ENCODE data around the gene RTN3.
"Not testable (repeated sequence)": the region's sequence is repeated elsewhere in the genome, so short reads cannot be mapped to it uniquely, and the experiment has no call there.

Gene RTN3

DNA sequence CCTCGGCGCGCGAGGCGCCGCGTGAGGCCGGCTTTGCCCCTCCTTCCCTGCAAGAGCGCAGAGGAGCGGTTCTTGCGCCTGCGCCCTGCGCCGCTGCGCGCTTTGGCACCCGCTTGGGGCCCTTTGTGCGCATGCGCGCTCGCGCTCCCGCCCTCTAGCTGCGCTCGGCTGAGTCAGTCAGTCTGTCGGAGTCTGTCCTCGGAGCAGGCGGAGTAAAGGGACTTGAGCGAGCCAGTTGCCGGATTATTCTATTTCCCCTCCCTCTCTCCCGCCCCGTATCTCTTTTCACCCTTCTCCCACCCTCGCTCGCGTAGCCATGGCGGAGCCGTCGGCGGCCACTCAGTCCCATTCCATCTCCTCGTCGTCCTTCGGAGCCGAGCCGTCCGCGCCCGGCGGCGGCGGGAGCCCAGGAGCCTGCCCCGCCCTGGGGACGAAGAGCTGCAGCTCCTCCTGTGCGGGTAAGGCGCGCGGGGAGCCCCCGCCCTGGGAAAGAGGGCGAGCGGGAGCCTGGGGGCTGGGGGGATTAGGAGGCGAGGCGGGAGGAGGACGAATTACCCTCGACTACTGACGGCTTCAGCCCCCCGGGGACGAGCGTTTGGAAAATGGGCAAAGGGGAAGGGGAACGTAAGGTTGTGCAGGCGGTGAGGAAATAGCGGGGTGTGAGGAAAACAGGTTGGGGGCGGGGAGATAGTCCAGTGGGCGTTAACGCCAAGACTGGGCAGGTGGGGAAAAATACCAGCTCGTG is at the start of gene RTN3:
RTN3 (plus strand) TSS at position 180 of the 745 bp plus-strand sequence; CDS start at position 317, 137 bp downstream.
- DNase-seq (ENCODE audit: low read depth), result peak; percentile 99

GRCh38 chr11:63635762-63636465 is 45.4 kb upstream of the RTN3 start:
- DNase-seq (ENCODE audit: low read depth), result peak; percentile 39

- DNase-seq (ENCODE audit: low read depth), result not testable (repeated sequence)
Observed at GRCh38 chr11:63638436-63638835, 42.9 kb upstream of the RTN3 start.

DNA sequence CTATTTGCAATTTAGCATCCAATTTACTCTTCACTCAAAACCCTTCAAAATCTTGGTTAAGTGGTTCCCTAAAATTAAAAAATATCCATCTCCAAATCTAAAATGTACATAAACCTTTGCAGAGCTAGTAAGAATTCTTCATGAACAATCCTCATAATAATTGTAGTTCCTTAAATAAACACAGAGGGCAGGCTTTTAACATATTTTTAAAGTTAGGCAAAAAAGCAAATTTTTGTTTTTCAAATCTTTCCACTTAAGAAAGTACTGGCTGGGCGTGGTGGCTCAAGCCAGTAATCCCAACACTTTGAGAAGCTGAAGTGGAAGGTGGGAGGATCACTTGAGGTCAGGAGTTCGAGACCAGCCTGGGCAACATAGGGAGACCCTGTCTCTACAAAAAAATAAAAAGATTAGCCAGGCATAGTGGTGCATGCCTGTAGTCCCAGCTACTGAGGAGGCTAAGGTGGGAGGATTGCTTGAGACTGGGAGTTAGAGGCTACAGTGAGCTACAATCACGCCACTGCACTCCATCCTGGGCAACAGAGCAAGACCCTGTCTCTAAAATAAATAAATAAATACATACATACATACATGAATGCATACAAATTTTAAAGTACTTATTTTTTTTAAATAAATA is 42.0 kb upstream of the RTN3 start:
- DNase-seq (ENCODE audit: low read depth), result no peak

GRCh38 chr11:63641727-63642126 is 39.6 kb upstream of the RTN3 start:
- DNase-seq (ENCODE audit: low read depth), result no peak

- DNase-seq (ENCODE audit: low read depth), result no peak
Observed at GRCh38 chr11:63643205-63643604, 38.1 kb upstream of the RTN3 start.

- no peak for DNase-seq (ENCODE audit: low read depth)
Observed at GRCh38 chr11:63652671-63653070, 28.6 kb upstream of the RTN3 start.

GRCh38 chr11:63660972-63661371 is 20.3 kb upstream of the RTN3 start:
- DNase-seq (ENCODE audit: low read depth), result no peak

- DNase-seq (ENCODE audit: low read depth), result no peak
Observed at GRCh38 chr11:63663809-63664208, 17.5 kb upstream of the RTN3 start.

- DNase-seq (ENCODE audit: low read depth), result no peak
Observed at GRCh38 chr11:63666874-63667273, 14.4 kb upstream of the RTN3 start.

- DNase-seq (ENCODE audit: low read depth), result no peak
Observed at GRCh38 chr11:63667995-63668795, 13.1 kb upstream of the RTN3 start.

DNA sequence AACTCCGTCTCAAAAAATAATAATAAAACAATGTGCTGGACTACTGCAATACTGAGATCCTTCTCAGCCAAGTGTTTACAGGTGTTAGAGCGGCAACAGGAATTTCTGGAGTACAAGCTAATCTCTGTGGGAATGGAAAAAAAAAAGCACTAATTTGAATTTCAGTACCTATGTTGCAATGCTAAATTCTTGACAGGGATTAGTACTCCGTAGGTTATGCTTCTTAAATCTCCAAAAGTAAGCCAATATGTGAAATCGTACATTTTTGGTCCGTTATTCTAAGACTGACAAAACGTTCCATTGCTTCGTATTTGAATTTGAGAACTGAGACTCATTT is 11.2 kb upstream of the RTN3 start:
- no peak for DNase-seq (ENCODE audit: low read depth)

GRCh38 chr11:63670433-63671321 is 10.6 kb upstream of the RTN3 start:
- DNase-seq (ENCODE audit: low read depth), result peak; percentile 22

DNA sequence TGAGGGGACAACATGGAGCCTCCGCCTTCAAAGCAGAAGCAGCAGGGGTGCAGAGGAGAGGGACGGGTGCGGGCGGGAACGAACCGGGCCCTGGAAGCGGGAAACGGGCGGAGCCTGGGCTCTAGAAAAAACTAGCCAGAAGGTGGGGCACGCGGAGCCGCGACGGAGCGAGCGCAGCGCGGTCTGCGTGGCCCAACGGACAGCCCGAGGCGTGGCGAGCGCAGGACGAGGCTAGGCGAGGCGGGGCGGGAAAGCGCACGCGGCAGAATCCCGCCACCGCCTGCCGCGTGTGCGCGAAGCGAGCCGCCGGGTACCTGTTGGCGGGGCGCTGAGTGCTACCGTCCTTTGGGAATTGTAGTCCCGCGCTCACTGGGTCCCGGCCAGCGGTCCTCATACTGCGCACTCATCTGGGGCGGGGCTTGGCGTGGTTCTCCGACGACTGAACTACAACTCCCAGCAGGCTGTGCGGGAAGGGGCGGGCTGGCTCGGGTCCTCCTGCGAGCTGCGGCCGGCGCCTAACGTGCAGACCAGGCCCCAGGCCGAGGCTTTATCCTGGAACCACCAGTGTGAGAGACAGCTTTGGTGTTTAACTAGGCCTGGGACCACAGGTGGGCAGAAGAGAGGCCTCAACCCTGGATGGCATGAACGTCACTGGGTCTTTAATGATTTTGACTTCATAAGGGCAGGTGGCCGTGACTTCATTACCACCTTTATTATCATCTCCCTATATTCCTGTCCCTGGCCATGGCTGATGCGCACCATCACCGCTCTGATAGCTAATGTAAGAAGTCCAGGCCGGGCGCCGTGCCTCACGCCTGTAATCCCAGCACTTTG is 9.8 kb upstream of the RTN3 start, which contains the start of gene ATL3:
ATL3 (minus strand) TSS at position 55 of the 834 bp plus-strand sequence; CDS start at position 14, 41 bp downstream.
- peak; percentile 96 for DNase-seq (ENCODE audit: low read depth)

- DNase-seq (ENCODE audit: low read depth), result no peak
Observed at GRCh38 chr11:63672156-63672463, 9.2 kb upstream of the RTN3 start.

DNA sequence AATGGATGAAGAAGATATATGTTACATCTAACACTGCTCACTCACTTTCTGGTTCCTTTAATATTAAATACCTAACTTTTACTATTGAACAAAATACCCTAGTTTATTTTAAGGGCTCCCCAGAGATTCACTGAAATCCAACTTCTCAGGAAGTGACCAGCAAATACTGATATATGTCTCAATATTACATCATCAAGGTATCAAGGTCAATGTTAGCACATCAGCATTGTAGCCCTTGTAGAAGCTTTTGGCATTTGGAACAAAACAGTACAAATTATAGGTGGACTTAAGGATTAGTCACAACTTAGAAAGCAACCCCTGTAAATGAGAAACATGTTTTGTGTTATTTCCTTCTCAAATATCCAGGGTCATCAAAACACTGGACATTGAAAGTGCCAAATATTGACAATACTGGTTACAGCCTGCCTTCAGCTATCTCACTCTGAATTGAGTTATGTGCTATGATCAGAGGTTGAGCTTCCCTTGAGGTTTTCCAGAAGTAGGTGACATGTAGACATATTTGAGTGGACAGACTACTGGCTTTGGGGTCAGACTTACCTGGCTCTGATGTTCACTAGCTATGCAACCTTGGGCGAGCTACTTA is 8.3 kb upstream of the RTN3 start:
- DNase-seq (ENCODE audit: low read depth), result no peak

- DNase-seq (ENCODE audit: low read depth), result no peak
Observed at GRCh38 chr11:63673579-63673978, 7.7 kb upstream of the RTN3 start.

DNA sequence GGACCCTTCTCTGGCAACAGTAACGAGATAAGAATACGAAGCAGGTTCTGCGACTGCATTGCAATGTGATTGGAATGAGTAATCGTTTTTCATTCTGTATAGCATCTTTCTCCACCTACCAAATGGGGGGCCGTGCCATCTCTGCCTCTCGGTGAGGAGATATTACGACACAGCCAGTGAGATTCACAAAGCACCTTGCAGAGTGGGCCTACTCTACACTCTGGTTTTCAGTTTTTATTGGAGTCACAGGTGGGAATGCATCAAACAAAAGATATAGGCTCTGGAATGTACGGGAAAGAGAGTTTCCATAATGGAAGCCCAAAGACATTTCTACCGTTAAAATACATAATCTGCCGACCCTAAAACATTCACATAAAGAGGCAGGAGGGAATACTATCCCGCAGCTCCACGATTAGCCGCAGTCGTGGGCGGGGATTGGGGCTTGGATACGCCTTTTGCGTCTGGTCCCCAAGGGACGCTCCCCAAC is 423 bp upstream of the RTN3 start:
- DNase-seq (ENCODE audit: low read depth), result no peak

GRCh38 chr11:63682066-63683021 is 1.0 kb downstream of the RTN3 start:
- DNase-seq (ENCODE audit: low read depth), result no peak
